ENCODE data around the gene P2RX4.

GRCh38 chr12:121273364-121273896, 63.5 kb downstream of the P2RX4 start:
- TF ChIP-seq CTCF (IDR thresholded peaks at IDR 0.05): no peak
- TF ChIP-seq POLR2A (IDR thresholded peaks at IDR 0.05): no peak
- TF ChIP-seq EP300 (IDR thresholded peaks at IDR 0.05): no peak
- no peak for TF ChIP-seq POLR2AphosphoS5 (IDR thresholded peaks at IDR 0.05)

Data from upper lobe of left lung (tissue), 4 donors.